Thymus (tissue), 11 donors: Measurements from ENCODE around the gene SULT2B1. TPM values are rescaled to one million over a fixed set of nuclear protein-coding genes. Genes with fewer than 3 reads are reported as not detected.

Source experiments
- DNase-seq, 9 donors: peaks; one replicate each; pipeline ENCODE4 v3.0.0-alpha.2; 2013; ENCODE audit warnings: low spot score in 9 of 9, low read depth in 6 of 9, missing footprints in 1 of 9
- H3K27ac ChIP-seq, 2 donors: one replicate each; pipeline ENCODE4 v1.5.1; 2013; ENCODE audit warnings: control low read depth in 1 of 2, low read depth in 1 of 2, low read length in 1 of 2, mild to moderate bottlenecking in 1 of 2, moderate library complexity in 1 of 2
- H3K27me3 ChIP-seq, 2 donors: one replicate each; pipeline ENCODE4 v1.5.1; 2013; ENCODE audit warnings: low read length in 1 of 2; ENCODE audit not compliant: control insufficient read depth in 2 of 2, insufficient read depth in 1 of 2
- H3K36me3 ChIP-seq, 2 donors: one replicate each; pipeline ENCODE4 v1.5.1; 2013; ENCODE audit warnings: low read length in 1 of 2, mild to moderate bottlenecking in 1 of 2, moderate library complexity in 1 of 2; ENCODE audit not compliant: control insufficient read depth in 2 of 2, insufficient read depth in 2 of 2
- H3K4me1 ChIP-seq, 2 donors: one replicate each; pipeline ENCODE4 v1.5.1; 2013; ENCODE audit warnings: low read length in 2 of 2; ENCODE audit not compliant: control insufficient read depth in 2 of 2, insufficient read depth in 2 of 2
- H3K4me3 ChIP-seq, 2 donors: one replicate each; pipeline ENCODE4 v1.5.1; 2013; ENCODE audit warnings: low read length in 2 of 2, control low read depth in 1 of 2, mild to moderate bottlenecking in 1 of 2
- H3K9me3 ChIP-seq, 2 donors: one replicate each; pipeline ENCODE4 v1.5.1; 2013; ENCODE audit warnings: low read length in 1 of 2, mild to moderate bottlenecking in 1 of 2; ENCODE audit not compliant: control insufficient read depth in 2 of 2, insufficient read depth in 1 of 2
- WGBS: extraction: QIAGEN DNeasy Blood & Tissue Kit; methylation state at CpG from one replicate; pipeline ENCODE4 v1.1.7; 2013; 5-methylcytosine and 5-hydroxymethylcytosine counted together
- polyA plus RNA-seq: library from polyadenylated mRNA; stranded (reverse); fragments of 200-250 nt; gene quantifications from one replicate; pipeline ENCODE4 v1.2.3, GENCODE V29; 2013
- total RNA-seq: library from RNA; stranded (reverse); fragments of 120-200 nt; gene quantifications from one replicate; pipeline ENCODE4 v1.2.4, GENCODE V29; 2013
- donor health status: healthy.

SULT2B1 gene
- total and polyA plus RNA-seq, 2 donors: 0.09 to 4.3 TPM

GRCh38 chr19:48613024-48613851 lies 61.3 kb downstream of the SULT2B1 start:
- peaks cover 11 to 21% of the 10 kb centered on the region in 2 donors for H3K4me1 ChIP-seq
- no peaks in the 10 kb centered on the region for H3K9me3 ChIP-seq
- H3K27me3 ChIP-seq: no peaks in the 10 kb centered on the region
- H3K27ac ChIP-seq: no peak overlapping the region
- H3K36me3 ChIP-seq: peaks cover 34 to 40% of the 10 kb centered on the region in 2 donors
- DNase-seq: no peak
- 96% methylated on average over 39 of the region's 39 CpGs for WGBS
- no peak overlapping the region for H3K4me3 ChIP-seq

- Histone ChIP-seq H3K27ac (no peak overlapping the region), H3K27me3 (no peaks in the 10 kb centered on the region), H3K4me3 (no peak overlapping the region), H3K36me3 (peaks cover 34 to 40% of the 10 kb centered on the region in 2 donors), H3K4me1 (peaks cover 11 to 21% of the 10 kb centered on the region in 2 donors), H3K9me3 (no peaks in the 10 kb centered on the region)
- DNase-seq: no peak
- 93% methylated on average over 13 of the region's 13 CpGs for whole genome bisulfite sequencing
Measured at GRCh38 chr19:48613852-48614435, 62.0 kb downstream of the SULT2B1 start.

GRCh38 chr19:48614436-48615230 lies 62.7 kb downstream of the SULT2B1 start, which contains the start of gene FAM83E:
TSS of gene FAM83E (minus strand) at chr19:48615076. CDS start at chr19:48613372, 1,704 bp downstream.
- Histone ChIP-seq H3K9me3 (no peaks in the 10 kb centered on the region), H3K4me1 (peaks cover 11 to 23% of the 10 kb centered on the region in 2 donors), H3K27me3 (no peaks in the 10 kb centered on the region), H3K36me3 (peaks cover 34 to 40% of the 10 kb centered on the region in 2 donors), H3K4me3 (no peak within 1 kb of the TSS), H3K27ac (peak within 1 kb of the TSS in 1 of 2 donors; percentile 31)
- DNase-seq: no peak
- WGBS: 90% methylated on average over 31 of the region's 31 CpGs

- no peaks in the 10 kb centered on the region for H3K27me3 ChIP-seq
- no peaks in the 10 kb centered on the region for H3K9me3 ChIP-seq
- H3K4me3 ChIP-seq: no peak overlapping the region
- H3K27ac ChIP-seq: peak overlapping the region in 1 of 2 donors; percentile 31
- peaks cover 11 to 30% of the 10 kb centered on the region in 2 donors for H3K4me1 ChIP-seq
- peaks cover 34 to 40% of the 10 kb centered on the region in 2 donors for H3K36me3 ChIP-seq
- 94% methylated on average over 19 of the region's 19 CpGs for WGBS
- DNase-seq: no peak
Measured at GRCh38 chr19:48615231-48616040, 63.5 kb downstream of the SULT2B1 start.

GRCh38 chr19:48616041-48616436 lies 64.1 kb downstream of the SULT2B1 start:
- no peak for DNase-seq
- no peak overlapping the region for H3K4me3 ChIP-seq
- H3K9me3 ChIP-seq: no peaks in the 10 kb centered on the region
- peaks cover 11 to 30% of the 10 kb centered on the region in 2 donors for H3K4me1 ChIP-seq
- no peaks in the 10 kb centered on the region for H3K27me3 ChIP-seq
- no peak overlapping the region for H3K27ac ChIP-seq
- H3K36me3 ChIP-seq: peaks cover 34 to 40% of the 10 kb centered on the region in 2 donors
- 96% methylated on average over 16 of the region's 16 CpGs for WGBS

- H3K27me3 ChIP-seq: no peaks in the 10 kb centered on the region
- WGBS: 92% methylated on average over 12 of the region's 12 CpGs
- H3K27ac ChIP-seq: no peak overlapping the region
- H3K4me1 ChIP-seq: peaks cover 11 to 30% of the 10 kb centered on the region in 2 donors
- no peaks in the 10 kb centered on the region for H3K9me3 ChIP-seq
- peaks cover 34 to 40% of the 10 kb centered on the region in 2 donors for H3K36me3 ChIP-seq
- DNase-seq: no peak
- H3K4me3 ChIP-seq: no peak overlapping the region
Measured at GRCh38 chr19:48616491-48617056, 64.6 kb downstream of the SULT2B1 start.

GRCh38 chr19:48617146-48617937 lies 65.4 kb downstream of the SULT2B1 start:
- H3K9me3 ChIP-seq: no peaks in the 10 kb centered on the region
- H3K36me3 ChIP-seq: peaks cover 34 to 40% of the 10 kb centered on the region in 2 donors
- WGBS: 92% methylated on average over 18 of the region's 18 CpGs
- DNase-seq: no peak
- H3K27ac ChIP-seq: peak overlapping the region in 1 of 2 donors; percentile 36
- peaks cover 11 to 30% of the 10 kb centered on the region in 2 donors for H3K4me1 ChIP-seq
- H3K4me3 ChIP-seq: peak overlapping the region; percentile 81 to 87
- H3K27me3 ChIP-seq: no peaks in the 10 kb centered on the region
